ENCODE results near the gene FKBP11.

- TF ChIP-seq CTCF (IDR thresholded peaks at IDR 0.05; ENCODE audit: extremely low read depth in 1 of 2, insufficient read depth in 1 of 2, low read depth in 1 of 2, low read length in 2 of 2) (no peak), EZH2 (IDR thresholded peaks at IDR 0.05; ENCODE audit: borderline replicate concordance, low read depth, low read length, severe bottlenecking) (no peak), POLR2A (IDR thresholded peaks at IDR 0.05; ENCODE audit: low read depth, low read length) (no peak), FOS (IDR thresholded peaks at IDR 0.05; ENCODE audit: borderline replicate concordance, insufficient read depth, low read length) (no peak), MYC (IDR thresholded peaks at IDR 0.05; ENCODE audit: low read depth, low read length) (no peak), JUN (IDR thresholded peaks at IDR 0.05; ENCODE audit: borderline replicate concordance, insufficient read depth, insufficient read length, low read depth) (no peak)
These were observed 31.0 kb downstream of the FKBP11 start for GRCh38 chr12:48894271-48894670.
